GM10266 (cell line): ENCODE data around the gene SEMA6A.

Experiments
- DNase-seq: peaks from one replicate; pipeline ENCODE4 v3.0.0; 2012; ENCODE audit errors: extremely low spot score
- CTCF ChIP-seq: IDR thresholded peaks from 2 replicates; pipeline ENCODE4 v1.5.1; 2012; ENCODE audit warnings: mild to moderate bottlenecking, low read depth; ENCODE audit not compliant: control insufficient read depth, insufficient read depth; ENCODE audit errors: missing control alignments

SEMA6A gene

GRCh38 chr5:116406306-116407041, 168.1 kb downstream of the SEMA6A start:
- DNase-seq, result no peak
- TF ChIP-seq CTCF, result no peak

GRCh38 chr5:116404792-116405191, 169.8 kb downstream of the SEMA6A start:
- no peak for TF ChIP-seq CTCF
- DNase-seq, result no peak

- no peak for DNase-seq
- no peak for TF ChIP-seq CTCF
Measured at GRCh38 chr5:116404016-116404415, 170.6 kb downstream of the SEMA6A start.

GRCh38 chr5:116402235-116402634, 172.4 kb downstream of the SEMA6A start:
- TF ChIP-seq CTCF, result no peak
- no peak for DNase-seq

- DNase-seq, result no peak
- no peak for TF ChIP-seq CTCF
Measured at GRCh38 chr5:116401576-116401975, 173.0 kb downstream of the SEMA6A start.

- no peak for DNase-seq
- TF ChIP-seq CTCF, result no peak
Measured at GRCh38 chr5:116396476-116397099, 178.0 kb downstream of the SEMA6A start.

- no peak for TF ChIP-seq CTCF
- no peak for DNase-seq
Measured at GRCh38 chr5:116395631-116396203, 178.9 kb downstream of the SEMA6A start.
